Jurkat, Clone E6-1 (cell line): Measurements from ENCODE around the gene KYAT1.

Experiments
- DNase-seq: peaks from one replicate; pipeline ENCODE4 v3.0.0-alpha.2; 2011; ENCODE audit warnings: low read depth, low spot score
- H3K4me3 ChIP-seq: 2 replicates; pipeline ENCODE4 v1.5.1; 2011; ENCODE audit warnings: mild to moderate bottlenecking, low read length, control low read depth, moderate library complexity

Gene KYAT1

GRCh38 chr9:128911529-128912035, 29.8 kb upstream of the KYAT1 start:
- no peak overlapping the region for H3K4me3 ChIP-seq
- DNase-seq = no peak

GRCh38 chr9:128910906-128911305, 29.2 kb upstream of the KYAT1 start:
- DNase-seq = no peak
- no peak overlapping the region for H3K4me3 ChIP-seq

- no peak for DNase-seq
- H3K4me3 ChIP-seq = no peak overlapping the region
Observed at GRCh38 chr9:128909859-128910258, 28.1 kb upstream of the KYAT1 start.

GRCh38 chr9:128908372-128908771, 26.6 kb upstream of the KYAT1 start:
- DNase-seq = no peak

GRCh38 chr9:128906741-128907140, 25.0 kb upstream of the KYAT1 start:
- DNase-seq = no peak
- H3K4me3 ChIP-seq = no peak overlapping the region

More at GRCh38 chr9:128908372-128908771, 26.6 kb upstream of the KYAT1 start:
- no peak overlapping the region for H3K4me3 ChIP-seq

GRCh38 chr9:128905964-128906363, 24.2 kb upstream of the KYAT1 start:
- DNase-seq = no peak
- no peak overlapping the region for H3K4me3 ChIP-seq

GRCh38 chr9:128903871-128904620, 22.3 kb upstream of the KYAT1 start:
- DNase-seq = no peak
- H3K4me3 ChIP-seq = no peak overlapping the region

GRCh38 chr9:128903079-128903461, 21.3 kb upstream of the KYAT1 start:
- no peak overlapping the region for H3K4me3 ChIP-seq
- DNase-seq = no peak

GRCh38 chr9:128902351-128903078, 20.8 kb upstream of the KYAT1 start:
- DNase-seq = peak; percentile 92
- peak overlapping the region; percentile 34 for H3K4me3 ChIP-seq

GRCh38 chr9:128901822-128902221, 20.1 kb upstream of the KYAT1 start:
- DNase-seq = no peak
- H3K4me3 ChIP-seq = peak overlapping the region; percentile 25

- H3K4me3 ChIP-seq = no peak overlapping the region
- no peak for DNase-seq
Observed at GRCh38 chr9:128901379-128901778, 19.6 kb upstream of the KYAT1 start.

GRCh38 chr9:128899566-128900322, 18.0 kb upstream of the KYAT1 start:
- no peak overlapping the region for H3K4me3 ChIP-seq
- peak; percentile 60 for DNase-seq

GRCh38 chr9:128898845-128899565, 17.3 kb upstream of the KYAT1 start:
- DNase-seq = no peak
- H3K4me3 ChIP-seq = no peak overlapping the region

- DNase-seq = no peak
- no peak overlapping the region for H3K4me3 ChIP-seq
Observed at GRCh38 chr9:128898382-128898781, 16.6 kb upstream of the KYAT1 start.

GRCh38 chr9:128895556-128895955, 13.8 kb upstream of the KYAT1 start:
- no peak overlapping the region for H3K4me3 ChIP-seq
- no peak for DNase-seq

GRCh38 chr9:128894764-128895163, 13.0 kb upstream of the KYAT1 start:
- no peak for DNase-seq
- H3K4me3 ChIP-seq = no peak overlapping the region

- DNase-seq = no peak
- H3K4me3 ChIP-seq = no peak overlapping the region
Observed at GRCh38 chr9:128893354-128893753, 11.6 kb upstream of the KYAT1 start.

- H3K4me3 ChIP-seq = no peak overlapping the region
Observed at GRCh38 chr9:128892221-128892921, 10.6 kb upstream of the KYAT1 start.

More at GRCh38 chr9:128892221-128892921, 10.6 kb upstream of the KYAT1 start:
- DNase-seq = no peak
